ENCODE results near the gene HYPK.
"Not testable (repeated sequence)": the region's sequence is repeated elsewhere in the genome, so short reads cannot be mapped to it uniquely, and the experiment has no call there.

Gene HYPK

GRCh38 chr15:43808960-43809678 is 8.7 kb downstream of the HYPK start:
- TF ChIP-seq GATA1 (IDR thresholded peaks at IDR 0.05; ENCODE audit: low read depth, low read length) (no peak), POLR2A (IDR thresholded peaks at IDR 0.05; ENCODE audit: low read length) (no peak)
- no peak for DNase-seq

DNA sequence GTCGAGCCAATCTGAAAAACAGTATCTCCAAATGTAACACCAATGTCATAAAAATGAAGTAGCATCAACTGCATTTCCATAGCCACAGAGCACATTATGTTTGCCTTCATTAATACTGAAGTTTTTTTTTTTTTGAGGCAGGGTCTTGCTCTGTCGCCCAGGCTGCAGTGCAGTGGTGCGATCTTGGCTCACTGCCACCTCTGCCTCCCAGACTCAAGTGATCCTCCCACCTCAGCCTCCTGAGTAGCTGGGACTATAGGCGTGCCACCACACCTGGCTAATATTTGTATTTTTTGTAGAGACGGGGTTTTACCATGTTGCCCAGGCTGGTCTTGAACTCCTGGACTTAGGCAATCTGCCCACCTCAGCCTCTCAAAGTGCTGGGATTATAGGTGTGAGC is 14.7 kb downstream of the HYPK start:
- not testable (repeated sequence) for DNase-seq

DNA sequence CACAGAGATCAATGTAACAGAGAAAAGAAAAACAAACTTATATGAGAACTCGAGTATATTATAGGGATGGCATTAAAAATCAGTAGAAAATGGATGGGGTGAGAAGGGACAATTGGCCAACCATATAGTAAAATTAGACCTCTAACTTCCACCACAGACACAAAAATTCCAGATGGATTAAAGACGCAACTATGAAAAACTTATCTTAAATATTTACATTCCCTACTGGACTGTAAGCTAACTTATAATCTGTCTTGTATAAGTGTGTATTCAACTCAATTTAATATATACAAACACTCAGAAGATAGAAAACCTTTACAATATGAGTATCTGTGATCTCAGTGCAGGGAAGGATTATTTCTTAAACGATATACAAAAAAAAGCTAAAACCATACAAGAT is 21.1 kb downstream of the HYPK start:
- TF ChIP-seq GATA1 (IDR thresholded peaks at IDR 0.05; ENCODE audit: low read depth, low read length) = no peak
- no peak for TF ChIP-seq POLR2A (IDR thresholded peaks at IDR 0.05; ENCODE audit: low read length)
- no peak for DNase-seq

DNA sequence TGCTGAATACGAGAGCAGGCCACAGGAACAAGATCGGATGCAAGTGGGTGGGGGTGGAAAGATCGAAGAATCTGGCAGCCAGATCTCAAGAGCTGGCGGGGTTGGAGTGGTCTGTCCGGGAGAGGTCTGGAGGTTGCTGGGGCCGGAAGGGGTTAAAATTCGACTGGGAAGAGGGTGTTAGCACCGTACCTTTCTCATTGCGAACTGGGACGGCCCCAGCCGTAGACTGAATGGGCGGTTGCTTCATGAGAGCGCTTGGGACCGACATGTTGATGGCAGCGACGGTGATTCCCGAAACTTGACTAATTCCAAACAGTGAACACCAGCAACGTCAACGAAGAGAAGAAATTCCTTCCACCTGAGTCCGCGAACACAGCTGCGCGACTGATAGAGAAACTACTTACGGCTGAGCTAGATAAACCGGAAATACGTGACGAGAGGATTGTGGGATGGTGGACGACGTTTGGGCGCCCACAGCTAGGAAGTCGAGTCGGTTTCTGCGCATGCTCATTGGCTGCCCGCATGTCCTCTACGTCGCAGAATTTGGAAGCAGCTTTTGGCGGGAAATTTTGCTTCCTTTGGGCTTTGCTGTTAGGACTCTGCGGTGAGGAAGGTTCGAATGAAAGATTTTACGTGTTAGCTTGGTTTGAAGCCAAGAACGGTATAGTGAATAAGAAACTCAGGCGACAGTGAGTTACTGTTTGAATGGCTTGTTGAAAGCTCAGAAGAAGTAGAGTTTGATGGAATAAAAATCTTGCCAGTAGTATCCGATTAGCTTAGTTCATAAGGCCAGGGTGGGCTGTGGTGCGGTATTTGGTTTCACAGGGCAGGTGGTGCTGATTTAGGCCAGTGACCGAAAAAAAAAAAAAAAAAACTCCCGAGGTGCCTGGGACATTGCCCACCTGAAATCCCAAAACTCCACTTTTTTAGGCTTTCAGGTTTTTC is 24.2 kb downstream of the HYPK start, which contains the start of gene MFAP1:
MFAP1 (minus strand) TSS at position 389 of the 945 bp plus-strand sequence; CDS start at position 268, 121 bp downstream.
- no peak for TF ChIP-seq GATA1 (IDR thresholded peaks at IDR 0.05; ENCODE audit: low read depth, low read length)
- TF ChIP-seq POLR2A (IDR thresholded peaks at IDR 0.05; ENCODE audit: low read length) = peak; percentile 98
- DNase-seq = peak; percentile 96 to 97

DNA sequence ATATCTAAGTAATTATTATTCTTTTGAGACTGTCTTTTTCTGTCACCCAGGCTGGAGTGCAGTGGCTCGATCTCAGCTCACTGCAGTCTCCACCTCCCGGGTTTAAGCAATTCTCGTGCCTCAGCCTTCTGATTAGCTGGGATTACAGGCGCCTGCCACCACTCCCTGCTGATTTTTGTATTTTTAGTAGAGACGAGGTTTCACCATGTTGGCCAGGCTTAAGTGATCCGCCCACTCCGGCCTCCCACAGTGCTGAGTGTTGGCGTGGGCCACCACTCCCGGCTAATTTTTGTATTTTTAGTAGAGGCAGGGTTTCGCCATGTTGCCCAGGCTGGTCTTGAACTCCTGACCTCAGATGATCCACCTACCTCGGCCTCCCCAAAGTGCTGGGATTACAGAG is 24.9 kb downstream of the HYPK start:
- peak; percentile 20 to 37 for DNase-seq

GRCh38 chr15:43826029-43826507 is 25.7 kb downstream of the HYPK start:
- TF ChIP-seq POLR2A (IDR thresholded peaks at IDR 0.05; ENCODE audit: low read length) (no peak), GATA1 (IDR thresholded peaks at IDR 0.05; ENCODE audit: low read depth, low read length) (no peak)
- DNase-seq = no peak

DNA sequence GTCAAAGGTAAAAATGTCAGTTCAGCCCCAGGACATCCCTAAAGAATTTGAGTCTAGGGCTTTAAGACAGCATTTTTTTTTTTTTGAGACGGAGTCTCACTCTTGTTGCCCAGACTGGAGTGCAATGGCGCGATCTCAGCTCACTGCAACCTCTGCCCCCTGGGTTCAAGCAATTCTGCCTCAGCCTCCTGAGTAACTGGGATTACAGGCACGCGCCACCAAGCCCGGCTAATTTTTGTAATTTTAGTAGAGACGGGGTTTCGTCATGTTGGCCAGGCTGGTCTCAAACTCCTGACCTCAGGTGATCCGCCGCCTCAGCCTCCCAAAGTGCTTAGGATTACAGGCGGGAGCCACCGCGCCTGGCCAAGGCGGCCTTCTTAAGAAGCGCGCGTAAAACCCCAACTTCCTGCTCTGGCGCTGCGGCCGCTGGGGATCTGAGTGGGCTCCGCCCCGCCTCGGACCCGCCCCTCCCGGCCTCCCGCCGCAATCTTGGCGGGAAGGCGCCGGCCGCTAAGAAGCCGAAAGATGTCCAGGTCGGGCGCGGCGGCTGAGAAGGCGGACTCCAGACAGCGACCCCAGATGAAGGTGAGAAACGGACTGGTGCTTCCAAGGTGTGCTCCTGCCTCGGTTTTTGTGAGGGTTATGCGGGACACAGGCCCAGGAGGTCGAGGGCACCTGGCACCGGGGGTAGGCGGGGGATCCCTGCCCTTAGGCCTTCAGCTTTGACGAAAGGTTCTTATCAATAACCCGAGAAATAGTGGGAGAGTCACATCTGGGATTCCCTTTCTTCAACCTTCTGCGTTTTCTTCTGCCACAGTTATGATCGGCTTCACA is 26.3 kb downstream of the HYPK start, which contains the start of gene WDR76:
WDR76 (plus strand) TSS at position 495 of the 834 bp plus-strand sequence; CDS start at position 526, 31 bp downstream.
- peak; percentile 93 to 94 for DNase-seq
- TF ChIP-seq GATA1 (IDR thresholded peaks at IDR 0.05; ENCODE audit: low read depth, low read length) (no peak), POLR2A (IDR thresholded peaks at IDR 0.05; ENCODE audit: low read length) (peak; percentile 72)

GRCh38 chr15:43828061-43828657 is 27.8 kb downstream of the HYPK start:
- TF ChIP-seq GATA1 (IDR thresholded peaks at IDR 0.05; ENCODE audit: low read depth, low read length) = no peak
- no peak for TF ChIP-seq POLR2A (IDR thresholded peaks at IDR 0.05; ENCODE audit: low read length)
- peak; percentile 12 to 37 for DNase-seq

DNA sequence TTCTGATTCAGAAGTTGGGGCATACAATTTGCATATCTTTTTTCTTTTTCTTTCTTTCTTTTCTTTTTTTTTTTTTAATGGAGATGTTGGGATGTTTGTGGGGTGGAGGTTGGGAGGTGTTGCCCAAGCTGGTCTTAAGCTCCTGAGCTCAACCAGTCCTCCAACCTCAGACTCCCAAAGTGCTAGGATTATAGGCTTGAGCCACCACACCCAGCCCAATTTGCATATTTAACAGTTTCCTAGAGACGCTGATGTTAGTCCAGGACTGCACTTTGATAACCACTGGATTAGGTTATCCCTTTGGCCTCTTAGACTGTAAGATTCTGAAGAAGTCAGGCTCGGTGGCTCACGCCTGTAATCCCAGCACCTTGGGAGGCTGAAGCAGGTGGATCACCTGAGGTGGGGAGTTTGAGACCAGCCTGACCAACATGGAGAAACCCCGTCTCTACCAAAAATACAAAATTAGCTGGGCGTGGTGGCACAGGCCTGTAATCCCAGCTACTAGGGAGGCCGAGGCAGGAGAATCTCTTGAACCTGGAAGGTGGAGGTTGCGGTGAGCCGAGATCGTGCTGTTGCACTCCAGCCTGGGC is 29.6 kb downstream of the HYPK start:
- DNase-seq = not testable (repeated sequence)

- not testable (repeated sequence) for DNase-seq
Measured at GRCh38 chr15:43830691-43831275, 30.4 kb downstream of the HYPK start.

GRCh38 chr15:43831519-43832052 is 31.2 kb downstream of the HYPK start:
- not testable (repeated sequence) for DNase-seq

DNA sequence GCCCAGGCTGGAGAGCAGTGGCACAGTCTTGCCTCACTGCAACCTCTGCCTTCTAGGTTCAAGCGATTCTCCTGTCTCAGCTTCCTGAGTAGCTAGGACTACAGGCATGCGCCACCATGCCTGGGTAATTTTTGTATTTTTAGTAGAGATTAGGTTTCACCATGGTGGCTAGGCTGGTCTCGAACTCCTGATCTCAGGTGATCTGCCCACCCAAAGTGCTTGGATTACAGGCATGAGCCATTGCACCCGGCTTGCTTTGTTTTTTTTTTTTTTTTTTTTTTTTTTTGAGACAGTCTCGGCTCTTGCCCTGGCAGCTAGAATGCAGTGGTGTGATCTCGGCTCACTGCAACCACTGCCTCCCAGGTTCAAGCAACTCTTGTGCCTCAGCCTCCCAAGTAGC is 32.1 kb downstream of the HYPK start:
- DNase-seq = not testable (repeated sequence)

DNA sequence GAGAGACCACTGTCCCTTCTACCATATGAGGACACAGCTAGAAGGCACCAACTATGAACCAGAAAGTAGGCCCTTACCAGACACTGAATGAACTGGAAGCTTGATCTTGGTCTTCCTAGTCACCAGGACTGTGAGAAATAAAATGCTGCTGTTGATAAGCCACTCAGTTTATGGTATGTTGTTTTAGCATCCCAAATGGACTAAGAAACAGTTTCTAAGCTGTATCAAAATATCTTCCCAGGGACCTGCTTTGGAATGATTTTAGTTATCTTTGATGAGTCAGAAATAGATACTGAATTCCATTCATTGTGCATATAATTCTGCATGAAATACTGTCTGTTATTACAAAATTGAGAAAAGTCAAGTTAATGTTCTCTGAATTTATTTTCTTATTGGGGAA is 45.0 kb downstream of the HYPK start:
- no peak for TF ChIP-seq POLR2A (IDR thresholded peaks at IDR 0.05; ENCODE audit: low read length)
- TF ChIP-seq GATA1 (IDR thresholded peaks at IDR 0.05; ENCODE audit: low read depth, low read length) = no peak
- DNase-seq = no peak

All from erythroblast (primary cell).